Activated T-helper 2 cell treated with anti-CD3 and anti-CD28 coated beads, Interferon-gamma antibody, Interleukin-2, Interleukin-4, amounts not matched to agents 10 μg/mL and 5 μg/mL and 100 μg/mL, durations not matched to agents 14 hours and 24 hours and 36 hours (primary cell): ENCODE data around the gene TMEM87B. TPM values are rescaled to one million over a fixed set of nuclear protein-coding genes. Genes with fewer than 3 reads are reported as not detected.

Experiments
- DNase-seq: peaks from one replicate; pipeline ENCODE4 v3.0.0; 2021; ENCODE audit warnings: low spot score
- H3K27ac Mint-ChIP-seq: one replicate; pipeline ENCODE4 v1.8.0; 2021; ENCODE audit warnings: mixed read lengths
- H3K27me3 Mint-ChIP-seq: one replicate; pipeline ENCODE4 v1.8.0; 2021; ENCODE audit warnings: low read depth, mixed read lengths
- H3K36me3 Mint-ChIP-seq: one replicate; pipeline ENCODE4 v1.8.0; 2021; ENCODE audit warnings: low read depth, mixed read lengths
- H3K4me1 Mint-ChIP-seq: one replicate; pipeline ENCODE4 v1.8.0; 2021; ENCODE audit warnings: low read depth, mixed read lengths
- H3K4me3 Mint-ChIP-seq: one replicate; pipeline ENCODE4 v1.8.0; 2021; ENCODE audit warnings: low read depth, mild to moderate bottlenecking, moderate library complexity, mixed read lengths
- H3K9me3 Mint-ChIP-seq: one replicate; pipeline ENCODE4 v1.8.0; 2021; ENCODE audit warnings: mixed read lengths
- intact Hi-C: fragments of 100-400 bp; cut with micrococcal nuclease; formaldehyde crosslinking; loops from one replicate; pipeline ENCODE4 v1.15.1; 2023
- total RNA-seq: library from RNA; stranded (reverse); gene quantifications from 2 replicates; pipeline ENCODE4 v1.2.3, GENCODE V29; 2022

The TMEM87B gene
- total RNA-seq, 1 donor from 2014 or later: 16.5 TPM

DNA sequence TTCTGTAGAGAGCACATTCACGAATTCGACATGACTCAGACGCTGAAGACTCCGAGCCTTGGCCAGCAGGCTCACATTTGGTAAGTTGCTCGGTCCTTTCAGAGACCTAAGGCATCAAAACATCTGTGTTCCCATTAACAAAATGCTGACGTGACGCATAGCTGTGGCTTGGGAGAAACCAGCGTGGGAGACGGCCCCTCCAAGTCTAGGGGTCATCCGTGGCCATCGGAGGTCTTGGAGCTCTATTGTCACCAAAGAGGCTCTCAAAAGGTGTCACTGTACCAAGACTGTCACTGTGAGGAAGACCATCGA is 98.1 kb downstream of the TMEM87B start:
- Mint-ChIP-seq H3K36me3 (no peaks in the 10 kb centered on the region), H3K27ac (no peak overlapping the region), H3K4me1 (peaks cover 30% of the 10 kb centered on the region), H3K9me3 (no peaks in the 10 kb centered on the region), H3K27me3 (peaks cover 2% of the 10 kb centered on the region), H3K4me3 (no peak overlapping the region)
- no peak for DNase-seq
- intact Hi-C loops: loop anchor here (5.0 kb wide), 1 partner anchor 34 kb away; no protein-coding TSS in a partner anchor

DNA sequence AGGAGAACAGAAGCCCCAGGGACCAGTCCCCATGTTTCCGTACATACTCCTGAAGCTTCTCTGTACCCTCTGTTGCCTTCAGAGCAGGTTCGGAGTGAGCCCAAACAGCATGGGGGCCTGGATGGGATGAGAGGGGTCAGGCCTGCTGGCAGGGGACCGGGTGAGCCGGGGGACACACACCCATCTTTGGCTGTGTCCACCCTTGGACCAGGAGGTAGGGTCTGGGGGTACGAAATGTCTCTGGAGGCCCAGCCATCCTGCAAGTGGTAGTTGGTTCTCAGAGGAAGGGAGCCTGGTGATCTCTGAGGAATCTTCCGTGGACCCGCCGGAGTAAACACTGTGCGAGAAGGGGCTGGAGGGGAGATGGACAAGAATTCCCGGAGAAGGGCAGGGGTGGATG is 98.4 kb downstream of the TMEM87B start:
- Mint-ChIP-seq H3K27ac (no peak overlapping the region), H3K27me3 (peaks cover 2% of the 10 kb centered on the region), H3K4me1 (peaks cover 30% of the 10 kb centered on the region), H3K9me3 (no peaks in the 10 kb centered on the region), H3K4me3 (no peak overlapping the region), H3K36me3 (no peaks in the 10 kb centered on the region)
- intact Hi-C loops: loop anchor here (5.0 kb wide), 1 partner anchor 34 kb away; no protein-coding TSS in a partner anchor
- no peak for DNase-seq

DNA sequence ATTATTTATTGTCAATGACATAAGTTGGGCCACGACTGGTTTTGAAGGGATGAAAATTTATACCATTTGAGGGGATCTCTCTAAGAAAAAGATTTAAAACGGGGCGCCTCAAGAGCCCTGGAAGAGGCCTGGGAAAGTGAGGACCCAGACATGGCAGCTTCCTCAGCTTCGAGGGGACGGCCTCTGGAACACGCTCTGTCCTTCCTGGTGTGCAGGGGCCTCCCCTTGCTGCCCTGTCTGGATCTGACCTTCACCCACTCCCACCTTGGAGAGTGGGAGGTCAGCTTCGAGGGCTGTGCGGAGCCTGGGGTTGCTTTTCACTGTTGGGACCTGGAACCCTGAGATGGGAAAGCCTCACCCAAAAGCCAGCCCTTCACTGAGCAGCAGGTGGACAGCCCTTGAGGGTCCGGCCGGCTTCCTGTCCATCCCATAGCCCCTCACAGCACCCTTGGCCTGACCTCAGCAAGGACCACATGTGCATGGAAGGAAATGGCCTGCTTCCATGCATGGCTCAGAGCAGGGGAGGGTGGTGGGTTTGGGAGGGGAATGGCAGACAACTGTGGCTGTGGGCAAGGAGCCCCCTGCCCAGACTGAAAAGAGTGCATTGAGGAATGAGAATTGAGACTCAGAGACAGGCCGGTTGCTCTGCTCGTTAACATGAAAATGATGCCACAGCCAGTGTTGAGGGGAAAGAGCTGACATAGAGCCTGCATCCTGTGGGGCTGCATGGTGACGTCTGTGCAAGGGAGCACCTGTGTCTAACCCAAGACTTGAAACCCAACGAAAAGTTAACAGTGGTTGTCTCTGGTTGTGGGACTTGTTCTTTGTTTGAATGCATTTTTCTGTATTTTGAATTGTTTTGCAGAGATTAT is 99.4 kb downstream of the TMEM87B start:
- Mint-ChIP-seq H3K36me3 (no peaks in the 10 kb centered on the region), H3K27me3 (peaks cover 2% of the 10 kb centered on the region), H3K9me3 (no peaks in the 10 kb centered on the region), H3K4me3 (no peak overlapping the region), H3K27ac (no peak overlapping the region), H3K4me1 (peaks cover 30% of the 10 kb centered on the region)
- intact Hi-C loops: loop anchor here (5.0 kb wide), 1 partner anchor 33 kb away; no protein-coding TSS in a partner anchor
- DNase-seq: no peak

DNA sequence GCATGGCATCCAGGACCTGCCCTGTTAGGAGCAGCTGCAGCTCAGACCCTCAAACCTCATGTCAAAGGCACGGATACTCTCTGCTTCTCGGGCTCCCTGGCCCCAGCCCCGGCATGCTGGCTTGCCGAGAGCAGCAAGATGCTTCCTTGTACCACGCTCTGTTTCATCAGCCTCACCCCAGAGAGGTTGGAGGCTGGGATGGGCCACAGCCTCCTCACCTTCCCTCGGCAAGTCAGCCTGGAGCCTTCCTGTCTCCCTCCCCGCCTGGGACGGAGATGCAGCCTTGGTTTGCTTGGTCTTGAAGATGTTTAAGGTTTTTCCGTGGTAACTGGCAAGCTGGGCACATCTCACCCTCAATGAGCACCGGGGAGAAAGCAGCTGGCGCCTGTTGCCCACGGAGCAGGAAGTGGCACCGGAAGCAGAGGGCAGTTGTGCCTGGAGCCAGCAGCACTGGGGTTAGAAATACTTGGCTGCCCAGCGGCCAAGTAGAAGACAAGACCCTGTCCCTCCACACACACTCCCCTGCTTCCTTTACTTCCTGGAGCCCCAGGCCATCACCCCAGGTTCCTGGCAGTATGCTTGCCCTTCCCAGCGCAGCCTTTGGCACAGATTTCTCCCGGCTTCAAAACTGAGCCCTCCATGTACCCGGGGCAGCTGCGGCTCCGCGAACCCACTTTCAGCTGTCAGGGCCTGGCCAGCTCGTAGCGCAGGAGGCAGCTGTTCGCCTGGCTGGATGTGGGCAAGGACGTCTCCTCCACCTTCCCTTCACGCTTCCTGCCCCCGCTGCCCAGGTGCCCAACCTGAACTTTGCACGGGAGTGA is 100.5 kb downstream of the TMEM87B start:
- H3K36me3 Mint-ChIP-seq: no peaks in the 10 kb centered on the region
- DNase-seq: no peak
- H3K27me3 Mint-ChIP-seq: no peaks in the 10 kb centered on the region
- H3K9me3 Mint-ChIP-seq: no peaks in the 10 kb centered on the region
- no peak overlapping the region for H3K4me3 Mint-ChIP-seq
- peaks cover 34% of the 10 kb centered on the region for H3K4me1 Mint-ChIP-seq
- intact Hi-C loops: no loop called here
- peak overlapping the region; percentile 58 for H3K27ac Mint-ChIP-seq

- Mint-ChIP-seq H3K4me3 (peak overlapping the region; percentile 15), H3K27ac (peak overlapping the region; percentile 58), H3K27me3 (no peaks in the 10 kb centered on the region), H3K4me1 (peaks cover 36% of the 10 kb centered on the region), H3K36me3 (no peaks in the 10 kb centered on the region), H3K9me3 (no peaks in the 10 kb centered on the region)
- no peak for DNase-seq
- intact Hi-C loops: no loop called here
Observed at GRCh38 chr2:112156152-112156986, 101.3 kb downstream of the TMEM87B start.

DNA sequence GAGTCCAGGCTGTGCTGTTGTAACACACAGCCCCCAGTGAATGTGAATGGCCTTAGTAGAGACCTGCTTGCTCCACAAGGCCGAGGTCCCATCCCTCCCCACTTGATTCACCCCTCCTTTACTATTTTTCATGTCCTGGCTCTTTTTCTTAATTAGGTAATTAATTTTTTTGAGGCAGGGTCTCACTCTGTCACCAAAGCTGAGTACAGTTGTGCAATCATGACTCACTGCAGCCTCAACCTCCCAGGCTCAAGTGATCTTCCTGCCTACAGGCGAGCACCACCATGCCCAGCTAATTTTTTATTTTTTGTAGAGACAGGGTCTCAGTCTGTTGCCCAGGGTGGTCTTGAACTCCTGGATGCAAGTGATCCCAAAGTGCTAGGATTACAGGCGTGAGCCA is 102.4 kb downstream of the TMEM87B start:
- Mint-ChIP-seq H3K27ac (no peak overlapping the region), H3K36me3 (no peaks in the 10 kb centered on the region), H3K4me3 (no peak overlapping the region), H3K27me3 (no peaks in the 10 kb centered on the region), H3K9me3 (no peaks in the 10 kb centered on the region), H3K4me1 (peaks cover 36% of the 10 kb centered on the region)
- intact Hi-C loops: no loop called here
- DNase-seq: no peak

GRCh38 chr2:112159454-112159921 is 104.4 kb downstream of the TMEM87B start:
- no peak overlapping the region for H3K27ac Mint-ChIP-seq
- H3K27me3 Mint-ChIP-seq: no peaks in the 10 kb centered on the region
- H3K4me3 Mint-ChIP-seq: no peak overlapping the region
- intact Hi-C loops: no loop called here
- no peaks in the 10 kb centered on the region for H3K36me3 Mint-ChIP-seq
- H3K9me3 Mint-ChIP-seq: no peaks in the 10 kb centered on the region
- peaks cover 30% of the 10 kb centered on the region for H3K4me1 Mint-ChIP-seq
- DNase-seq: no peak

DNA sequence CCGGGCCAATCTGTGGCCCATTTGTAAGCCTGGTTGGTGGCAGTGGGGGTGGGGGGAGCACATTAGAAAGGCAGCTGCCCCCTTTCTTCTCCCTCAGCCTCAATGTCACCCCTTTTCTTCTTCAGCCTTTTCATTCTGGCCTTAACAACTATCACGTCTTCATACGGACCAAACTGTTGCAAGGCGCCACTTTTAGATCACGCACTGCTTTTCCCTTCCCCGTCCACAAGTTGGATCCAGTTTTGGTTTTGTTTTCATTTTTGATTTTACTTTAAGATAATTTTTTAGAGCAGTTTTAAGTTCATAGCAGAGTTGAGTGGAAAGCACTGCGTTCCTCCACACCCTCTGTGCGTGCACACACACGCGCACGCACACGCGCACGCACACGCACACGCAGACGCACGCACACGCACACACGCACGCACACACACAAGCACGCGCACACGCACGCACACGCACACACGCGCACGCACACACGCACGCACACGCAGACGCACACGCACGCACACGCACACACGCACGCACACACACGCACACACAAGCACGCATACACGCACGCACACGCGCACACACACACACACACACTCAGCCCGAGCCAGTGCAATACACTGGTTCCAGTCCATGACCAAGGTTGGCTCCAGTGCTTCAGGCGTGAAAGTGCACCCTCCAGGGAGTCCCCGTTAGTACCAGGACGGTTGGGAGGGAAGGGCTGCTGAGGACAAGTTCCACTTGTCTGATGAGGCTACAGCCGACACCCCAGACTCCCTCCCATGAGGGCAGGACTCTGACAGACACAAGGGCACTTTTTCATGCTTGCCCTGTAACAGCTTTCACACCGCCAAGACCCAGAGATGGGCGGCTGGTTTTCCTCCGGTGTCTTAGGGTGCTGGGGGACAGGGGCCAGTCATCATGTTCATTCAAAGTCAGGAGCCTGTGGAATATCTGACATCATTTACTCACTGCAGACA is 105.5 kb downstream of the TMEM87B start:
- Mint-ChIP-seq H3K4me1 (peaks cover 21% of the 10 kb centered on the region), H3K27ac (no peak overlapping the region), H3K36me3 (no peaks in the 10 kb centered on the region), H3K9me3 (no peaks in the 10 kb centered on the region), H3K4me3 (no peak overlapping the region), H3K27me3 (no peaks in the 10 kb centered on the region)
- intact Hi-C loops: no loop called here
- DNase-seq: no peak

GRCh38 chr2:112161431-112162145 is 106.5 kb downstream of the TMEM87B start:
- no peak for DNase-seq
- Mint-ChIP-seq H3K9me3 (no peaks in the 10 kb centered on the region), H3K27me3 (no peaks in the 10 kb centered on the region), H3K27ac (no peak overlapping the region), H3K36me3 (no peaks in the 10 kb centered on the region), H3K4me1 (peaks cover 11% of the 10 kb centered on the region), H3K4me3 (no peak overlapping the region)
- intact Hi-C loops: no loop called here

DNA sequence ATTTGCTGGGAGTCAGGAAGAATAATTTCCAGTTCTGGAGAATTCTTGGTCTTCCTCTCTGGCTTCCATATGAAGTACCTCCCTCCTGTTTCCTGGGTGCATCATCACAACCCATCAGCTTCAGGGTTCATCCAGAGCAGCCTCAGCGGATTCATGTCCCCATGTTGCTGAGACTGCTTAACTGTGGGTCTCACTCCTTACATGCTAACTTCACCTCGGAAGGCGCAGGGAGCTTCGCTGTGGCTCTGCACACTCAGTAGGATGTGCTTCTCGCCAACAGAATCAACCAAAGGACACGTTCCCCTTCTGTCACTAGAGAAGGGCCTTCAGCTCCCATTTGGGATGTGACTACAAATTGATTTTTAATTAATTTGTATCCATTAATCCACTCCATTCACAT is 107.3 kb downstream of the TMEM87B start:
- intact Hi-C loops: no loop called here
- Mint-ChIP-seq H3K27me3 (no peaks in the 10 kb centered on the region), H3K36me3 (no peaks in the 10 kb centered on the region), H3K4me1 (peaks cover 11% of the 10 kb centered on the region), H3K9me3 (no peaks in the 10 kb centered on the region), H3K4me3 (no peak overlapping the region), H3K27ac (no peak overlapping the region)
- DNase-seq: no peak

DNA sequence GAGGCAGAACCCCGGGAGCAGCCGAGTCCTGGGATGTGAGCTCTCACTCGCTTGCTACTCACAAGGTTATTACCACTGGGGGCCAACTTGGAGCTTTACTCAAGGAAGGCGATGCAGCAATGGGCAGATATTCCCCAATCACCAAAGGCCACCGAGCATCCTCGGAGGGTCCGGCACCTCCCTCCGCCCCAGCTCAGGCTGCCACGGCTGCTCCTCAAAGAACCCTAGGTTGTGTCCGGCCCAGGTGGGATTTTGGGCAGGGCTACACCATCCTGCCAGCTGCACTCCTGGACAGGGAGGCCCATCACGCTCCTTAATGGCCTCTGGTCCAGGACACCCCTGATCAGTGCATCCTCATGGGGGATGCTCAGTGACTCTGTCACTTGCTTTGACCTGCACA is 107.9 kb downstream of the TMEM87B start:
- H3K4me1 Mint-ChIP-seq: peaks cover 10% of the 10 kb centered on the region
- no peaks in the 10 kb centered on the region for H3K36me3 Mint-ChIP-seq
- no peaks in the 10 kb centered on the region for H3K27me3 Mint-ChIP-seq
- DNase-seq: no peak
- H3K27ac Mint-ChIP-seq: no peak overlapping the region
- H3K4me3 Mint-ChIP-seq: no peak overlapping the region
- no peaks in the 10 kb centered on the region for H3K9me3 Mint-ChIP-seq
- intact Hi-C loops: no loop called here
